HL-60 (cell line): Measurements from ENCODE around the gene AADACL3.

Experiments
- POLR2AphosphoS5 ChIP-seq: IDR thresholded peaks from 2 replicates; pipeline ENCODE4 v1.6.1; 2012; ENCODE audit warnings: low read depth
- TF ChIP-seq, protein P1 (sequence below): IDR thresholded peaks from one replicate; pipeline ENCODE4 v1.5.1; 2011; ENCODE audit warnings: low read length, control low read depth, inconsistent platforms; ENCODE audit not compliant: insufficient read depth
- TF ChIP-seq, protein P2 (sequence below): IDR thresholded peaks from 2 replicates; pipeline ENCODE4 v1.6.1; 2012; ENCODE audit warnings: low read depth; ENCODE audit not compliant: insufficient replicate concordance

DNA sequence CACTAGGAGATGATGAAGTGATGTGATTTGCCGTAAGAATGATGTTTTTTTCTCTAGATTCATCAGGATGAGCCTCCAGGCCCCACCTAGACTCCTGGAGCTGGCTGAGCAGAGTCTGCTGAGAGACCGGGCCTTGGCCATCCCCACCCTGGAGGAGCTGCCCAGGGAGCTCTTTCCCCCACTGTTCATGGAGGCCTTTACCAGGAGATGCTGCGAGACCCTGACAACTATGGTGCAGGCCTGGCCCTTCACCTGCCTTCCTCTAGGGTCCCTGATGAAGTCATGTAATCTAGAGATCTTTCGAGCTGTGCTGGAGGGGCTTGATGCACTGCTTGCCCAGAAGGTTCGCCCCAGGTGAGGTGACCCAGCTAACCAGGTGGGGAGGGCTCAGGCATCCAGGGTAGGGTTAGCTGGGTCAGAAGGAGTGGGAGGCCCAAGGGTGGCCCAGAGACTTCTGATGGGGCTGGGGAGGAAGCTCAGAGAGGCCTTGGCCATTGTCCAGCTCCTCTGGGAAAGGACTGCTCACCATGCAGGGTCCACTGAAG, 59.0 kb downstream of the AADACL3 start:
- TF ChIP-seq, protein P1, sequence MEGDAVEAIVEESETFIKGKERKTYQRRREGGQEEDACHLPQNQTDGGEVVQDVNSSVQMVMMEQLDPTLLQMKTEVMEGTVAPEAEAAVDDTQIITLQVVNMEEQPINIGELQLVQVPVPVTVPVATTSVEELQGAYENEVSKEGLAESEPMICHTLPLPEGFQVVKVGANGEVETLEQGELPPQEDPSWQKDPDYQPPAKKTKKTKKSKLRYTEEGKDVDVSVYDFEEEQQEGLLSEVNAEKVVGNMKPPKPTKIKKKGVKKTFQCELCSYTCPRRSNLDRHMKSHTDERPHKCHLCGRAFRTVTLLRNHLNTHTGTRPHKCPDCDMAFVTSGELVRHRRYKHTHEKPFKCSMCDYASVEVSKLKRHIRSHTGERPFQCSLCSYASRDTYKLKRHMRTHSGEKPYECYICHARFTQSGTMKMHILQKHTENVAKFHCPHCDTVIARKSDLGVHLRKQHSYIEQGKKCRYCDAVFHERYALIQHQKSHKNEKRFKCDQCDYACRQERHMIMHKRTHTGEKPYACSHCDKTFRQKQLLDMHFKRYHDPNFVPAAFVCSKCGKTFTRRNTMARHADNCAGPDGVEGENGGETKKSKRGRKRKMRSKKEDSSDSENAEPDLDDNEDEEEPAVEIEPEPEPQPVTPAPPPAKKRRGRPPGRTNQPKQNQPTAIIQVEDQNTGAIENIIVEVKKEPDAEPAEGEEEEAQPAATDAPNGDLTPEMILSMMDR, result no peak
- TF ChIP-seq POLR2AphosphoS5, result no peak
- TF ChIP-seq, protein P2, sequence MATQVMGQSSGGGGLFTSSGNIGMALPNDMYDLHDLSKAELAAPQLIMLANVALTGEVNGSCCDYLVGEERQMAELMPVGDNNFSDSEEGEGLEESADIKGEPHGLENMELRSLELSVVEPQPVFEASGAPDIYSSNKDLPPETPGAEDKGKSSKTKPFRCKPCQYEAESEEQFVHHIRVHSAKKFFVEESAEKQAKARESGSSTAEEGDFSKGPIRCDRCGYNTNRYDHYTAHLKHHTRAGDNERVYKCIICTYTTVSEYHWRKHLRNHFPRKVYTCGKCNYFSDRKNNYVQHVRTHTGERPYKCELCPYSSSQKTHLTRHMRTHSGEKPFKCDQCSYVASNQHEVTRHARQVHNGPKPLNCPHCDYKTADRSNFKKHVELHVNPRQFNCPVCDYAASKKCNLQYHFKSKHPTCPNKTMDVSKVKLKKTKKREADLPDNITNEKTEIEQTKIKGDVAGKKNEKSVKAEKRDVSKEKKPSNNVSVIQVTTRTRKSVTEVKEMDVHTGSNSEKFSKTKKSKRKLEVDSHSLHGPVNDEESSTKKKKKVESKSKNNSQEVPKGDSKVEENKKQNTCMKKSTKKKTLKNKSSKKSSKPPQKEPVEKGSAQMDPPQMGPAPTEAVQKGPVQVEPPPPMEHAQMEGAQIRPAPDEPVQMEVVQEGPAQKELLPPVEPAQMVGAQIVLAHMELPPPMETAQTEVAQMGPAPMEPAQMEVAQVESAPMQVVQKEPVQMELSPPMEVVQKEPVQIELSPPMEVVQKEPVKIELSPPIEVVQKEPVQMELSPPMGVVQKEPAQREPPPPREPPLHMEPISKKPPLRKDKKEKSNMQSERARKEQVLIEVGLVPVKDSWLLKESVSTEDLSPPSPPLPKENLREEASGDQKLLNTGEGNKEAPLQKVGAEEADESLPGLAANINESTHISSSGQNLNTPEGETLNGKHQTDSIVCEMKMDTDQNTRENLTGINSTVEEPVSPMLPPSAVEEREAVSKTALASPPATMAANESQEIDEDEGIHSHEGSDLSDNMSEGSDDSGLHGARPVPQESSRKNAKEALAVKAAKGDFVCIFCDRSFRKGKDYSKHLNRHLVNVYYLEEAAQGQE, result no peak
